ENCODE results near the gene PURA. TPM values are rescaled to one million over a fixed set of nuclear protein-coding genes. Genes with fewer than 3 reads are reported as not detected.

The PURA gene
- total RNA-seq, 1 donor = 29.7 TPM

DNA sequence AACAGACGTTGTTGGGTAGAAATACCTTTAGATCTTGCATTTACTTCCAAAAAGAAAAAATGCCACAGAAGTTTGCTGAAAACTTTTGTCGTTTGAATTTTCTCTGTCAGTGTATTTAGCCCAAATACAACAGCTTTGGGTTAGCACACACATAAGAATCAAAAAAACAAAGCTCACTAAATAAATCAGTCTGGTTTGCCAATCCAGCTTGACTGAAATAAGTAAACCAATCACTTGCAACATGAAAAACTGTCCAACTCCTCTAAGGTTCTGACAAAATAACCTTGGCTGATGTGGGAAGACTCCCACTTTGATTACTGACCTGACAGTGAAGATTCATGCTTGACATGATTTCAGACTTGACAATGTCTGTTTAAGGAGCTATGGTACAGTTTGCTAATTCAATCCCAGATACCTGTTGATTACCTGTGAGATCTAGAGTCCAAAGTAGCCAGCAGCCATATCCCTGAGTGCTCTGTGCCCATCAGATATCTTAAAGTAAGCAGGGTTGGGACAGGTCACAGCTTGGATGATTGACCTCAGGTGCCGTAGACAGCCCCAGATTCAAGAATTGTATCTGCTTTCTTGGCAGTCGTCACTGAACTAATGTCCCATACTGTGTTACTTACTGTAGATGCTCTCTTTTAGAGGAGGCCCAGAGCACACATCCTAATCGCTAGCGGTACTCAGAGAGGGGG is 12.6 kb downstream of the PURA start:
- H3K36me3 ChIP-seq (ENCODE audit: insufficient read depth, low read length) = no peaks in the 10 kb centered on the region
- no peak overlapping the region for H3K4me3 ChIP-seq (ENCODE audit: insufficient read depth, low read length)
- TF ChIP-seq, protein P1, sequence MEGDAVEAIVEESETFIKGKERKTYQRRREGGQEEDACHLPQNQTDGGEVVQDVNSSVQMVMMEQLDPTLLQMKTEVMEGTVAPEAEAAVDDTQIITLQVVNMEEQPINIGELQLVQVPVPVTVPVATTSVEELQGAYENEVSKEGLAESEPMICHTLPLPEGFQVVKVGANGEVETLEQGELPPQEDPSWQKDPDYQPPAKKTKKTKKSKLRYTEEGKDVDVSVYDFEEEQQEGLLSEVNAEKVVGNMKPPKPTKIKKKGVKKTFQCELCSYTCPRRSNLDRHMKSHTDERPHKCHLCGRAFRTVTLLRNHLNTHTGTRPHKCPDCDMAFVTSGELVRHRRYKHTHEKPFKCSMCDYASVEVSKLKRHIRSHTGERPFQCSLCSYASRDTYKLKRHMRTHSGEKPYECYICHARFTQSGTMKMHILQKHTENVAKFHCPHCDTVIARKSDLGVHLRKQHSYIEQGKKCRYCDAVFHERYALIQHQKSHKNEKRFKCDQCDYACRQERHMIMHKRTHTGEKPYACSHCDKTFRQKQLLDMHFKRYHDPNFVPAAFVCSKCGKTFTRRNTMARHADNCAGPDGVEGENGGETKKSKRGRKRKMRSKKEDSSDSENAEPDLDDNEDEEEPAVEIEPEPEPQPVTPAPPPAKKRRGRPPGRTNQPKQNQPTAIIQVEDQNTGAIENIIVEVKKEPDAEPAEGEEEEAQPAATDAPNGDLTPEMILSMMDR (IDR thresholded peaks at IDR 0.05; ENCODE audit: extremely low read depth, low read depth, low read length) = no peak
- peaks cover 36% of the 10 kb centered on the region for H4K20me1 ChIP-seq (ENCODE audit: insufficient read depth, low read length)
- H3K9me3 ChIP-seq (ENCODE audit: low read depth, low read length) = no peaks in the 10 kb centered on the region
- DNase-seq (ENCODE audit: insufficient read length, low spot score, missing footprints) = no peak
- H3K27me3 ChIP-seq (ENCODE audit: insufficient read depth, low read length) = no peaks in the 10 kb centered on the region
- no peak overlapping the region for H3K4me2 ChIP-seq (ENCODE audit: insufficient read depth, low read length)
- H3K4me1 ChIP-seq (ENCODE audit: insufficient read depth, low read length) = peaks cover 4% of the 10 kb centered on the region
- H3K79me2 ChIP-seq (ENCODE audit: insufficient read depth, low read length) = peaks cover 80% of the 10 kb centered on the region
- no peak overlapping the region for H3K27ac ChIP-seq (ENCODE audit: low read depth, low read length)
- no peak overlapping the region for H2AFZ ChIP-seq (ENCODE audit: low read length)

DNA sequence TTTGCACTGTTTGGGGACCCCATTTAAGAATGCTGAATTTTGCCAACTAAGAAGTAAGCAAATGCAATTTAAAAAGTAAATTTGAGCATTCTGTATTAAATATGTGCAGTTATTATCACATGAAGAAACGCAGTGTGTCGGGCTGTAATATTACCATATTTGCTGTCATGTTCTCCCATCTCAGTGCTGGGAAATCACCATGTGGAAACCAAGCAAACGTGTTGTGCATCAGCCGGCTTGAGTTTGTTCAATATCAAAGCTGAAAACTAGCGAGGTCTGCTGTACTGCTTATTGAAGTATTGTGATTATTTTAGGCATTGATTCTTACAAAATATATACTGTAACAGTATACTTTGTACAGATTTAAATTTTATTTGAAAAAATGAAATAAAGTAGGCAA is 14.5 kb downstream of the PURA start:
- H3K79me2 ChIP-seq (ENCODE audit: insufficient read depth, low read length) = peaks cover 80% of the 10 kb centered on the region
- TF ChIP-seq, protein P1 (IDR thresholded peaks at IDR 0.05; ENCODE audit: extremely low read depth, low read depth, low read length) = no peak
- DNase-seq (ENCODE audit: insufficient read length, low spot score, missing footprints) = no peak
- no peak overlapping the region for H3K27ac ChIP-seq (ENCODE audit: low read depth, low read length)
- H3K9me3 ChIP-seq (ENCODE audit: low read depth, low read length) = no peaks in the 10 kb centered on the region
- H3K27me3 ChIP-seq (ENCODE audit: insufficient read depth, low read length) = no peaks in the 10 kb centered on the region
- no peak overlapping the region for H3K4me2 ChIP-seq (ENCODE audit: insufficient read depth, low read length)
- H3K4me1 ChIP-seq (ENCODE audit: insufficient read depth, low read length) = peaks cover 19% of the 10 kb centered on the region
- no peaks in the 10 kb centered on the region for H3K36me3 ChIP-seq (ENCODE audit: insufficient read depth, low read length)
- H3K4me3 ChIP-seq (ENCODE audit: insufficient read depth, low read length) = no peak overlapping the region
- no peak overlapping the region for H2AFZ ChIP-seq (ENCODE audit: low read length)
- peaks cover 41% of the 10 kb centered on the region for H4K20me1 ChIP-seq (ENCODE audit: insufficient read depth, low read length)

DNA sequence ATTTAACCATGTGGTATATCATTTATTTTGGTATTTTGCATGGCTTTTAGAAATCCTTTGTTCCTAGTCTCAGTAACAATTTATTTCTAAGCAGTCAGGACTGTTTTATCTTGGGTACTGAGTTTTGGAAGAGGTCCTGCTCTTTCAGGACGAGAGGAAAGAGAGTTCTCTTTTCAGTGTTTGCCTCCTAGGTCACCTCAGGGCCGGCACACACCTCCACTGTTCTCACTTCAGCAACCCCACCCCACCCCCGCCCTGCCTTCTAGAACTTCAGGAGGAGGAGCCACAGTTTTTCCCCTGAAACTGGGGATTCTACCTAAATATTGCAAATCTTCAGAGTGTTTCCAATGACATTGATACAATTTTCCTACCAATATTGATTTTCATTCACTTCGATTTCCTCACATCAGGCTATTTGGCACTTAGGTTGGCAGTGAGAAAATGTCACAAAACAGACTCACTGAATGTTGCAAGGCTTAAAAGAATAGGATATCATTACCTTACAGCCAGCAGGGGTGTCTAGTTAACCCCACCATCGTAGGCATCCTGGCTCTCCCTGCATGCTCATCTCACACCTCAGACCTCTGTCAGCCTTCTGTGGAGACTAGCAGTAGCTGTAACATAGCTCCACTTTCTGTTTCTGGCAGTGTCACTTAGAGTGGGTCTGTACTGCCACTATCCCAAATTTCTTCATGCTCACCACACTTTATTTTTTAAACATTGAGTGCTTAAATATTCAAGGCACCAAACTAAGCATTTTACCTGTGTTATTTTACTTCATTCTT is 17.2 kb downstream of the PURA start:
- Histone ChIP-seq H4K20me1 (ENCODE audit: insufficient read depth, low read length) (peaks cover 47% of the 10 kb centered on the region), H3K9me3 (ENCODE audit: low read depth, low read length) (no peaks in the 10 kb centered on the region), H3K27me3 (ENCODE audit: insufficient read depth, low read length) (no peaks in the 10 kb centered on the region), H3K27ac (ENCODE audit: low read depth, low read length) (peak overlapping the region; percentile 57), H3K4me3 (ENCODE audit: insufficient read depth, low read length) (no peak overlapping the region), H2AFZ (ENCODE audit: low read length) (no peak overlapping the region), H3K4me2 (ENCODE audit: insufficient read depth, low read length) (peak overlapping the region; percentile 75), H3K36me3 (ENCODE audit: insufficient read depth, low read length) (no peaks in the 10 kb centered on the region), H3K79me2 (ENCODE audit: insufficient read depth, low read length) (peaks cover 82% of the 10 kb centered on the region), H3K4me1 (ENCODE audit: insufficient read depth, low read length) (peaks cover 19% of the 10 kb centered on the region)
- no peak for DNase-seq (ENCODE audit: insufficient read length, low spot score, missing footprints)
- TF ChIP-seq, protein P1 (IDR thresholded peaks at IDR 0.05; ENCODE audit: extremely low read depth, low read depth, low read length) = no peak

DNA sequence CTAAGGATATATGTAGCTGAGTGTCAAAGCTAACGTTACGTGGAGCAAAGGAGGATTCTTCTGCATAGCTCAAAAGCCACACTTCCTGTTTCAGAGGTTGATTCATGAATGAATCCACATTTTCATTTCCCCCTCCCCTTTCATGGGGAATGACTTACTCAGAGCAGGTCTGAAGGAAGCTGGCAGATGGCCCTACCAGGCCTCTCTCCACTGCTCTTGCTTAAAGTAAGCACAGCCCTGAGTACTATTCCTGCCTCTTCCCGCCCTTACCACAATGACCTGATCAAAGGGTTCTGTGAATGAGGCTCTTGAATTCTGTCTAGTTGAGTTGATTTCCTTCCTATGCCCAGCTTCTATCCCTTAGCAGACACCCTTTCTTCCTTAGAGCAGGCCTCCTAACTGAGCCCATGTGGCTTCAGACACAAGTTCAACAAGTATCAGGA is 18.1 kb downstream of the PURA start:
- peaks cover 19% of the 10 kb centered on the region for H3K4me1 ChIP-seq (ENCODE audit: insufficient read depth, low read length)
- H3K27ac ChIP-seq (ENCODE audit: low read depth, low read length) = peak overlapping the region; percentile 57
- no peak for DNase-seq (ENCODE audit: insufficient read length, low spot score, missing footprints)
- H4K20me1 ChIP-seq (ENCODE audit: insufficient read depth, low read length) = peaks cover 45% of the 10 kb centered on the region
- H3K4me2 ChIP-seq (ENCODE audit: insufficient read depth, low read length) = peak overlapping the region; percentile 75
- no peaks in the 10 kb centered on the region for H3K27me3 ChIP-seq (ENCODE audit: insufficient read depth, low read length)
- H3K9me3 ChIP-seq (ENCODE audit: low read depth, low read length) = no peaks in the 10 kb centered on the region
- H2AFZ ChIP-seq (ENCODE audit: low read length) = peak overlapping the region; percentile 9
- H3K4me3 ChIP-seq (ENCODE audit: insufficient read depth, low read length) = no peak overlapping the region
- TF ChIP-seq, protein P1 (IDR thresholded peaks at IDR 0.05; ENCODE audit: extremely low read depth, low read depth, low read length) = no peak
- no peaks in the 10 kb centered on the region for H3K36me3 ChIP-seq (ENCODE audit: insufficient read depth, low read length)
- peaks cover 80% of the 10 kb centered on the region for H3K79me2 ChIP-seq (ENCODE audit: insufficient read depth, low read length)
